NCI-H748 (cell line): Measurements from ENCODE around the gene MYG1.

Experiments
- DNase-seq: peaks from one replicate; lab custom pipeline; 2025; ENCODE audit not compliant: unreplicated experiment; lab: John Stamatoyannopoulos, UW

Gene MYG1, protein sequence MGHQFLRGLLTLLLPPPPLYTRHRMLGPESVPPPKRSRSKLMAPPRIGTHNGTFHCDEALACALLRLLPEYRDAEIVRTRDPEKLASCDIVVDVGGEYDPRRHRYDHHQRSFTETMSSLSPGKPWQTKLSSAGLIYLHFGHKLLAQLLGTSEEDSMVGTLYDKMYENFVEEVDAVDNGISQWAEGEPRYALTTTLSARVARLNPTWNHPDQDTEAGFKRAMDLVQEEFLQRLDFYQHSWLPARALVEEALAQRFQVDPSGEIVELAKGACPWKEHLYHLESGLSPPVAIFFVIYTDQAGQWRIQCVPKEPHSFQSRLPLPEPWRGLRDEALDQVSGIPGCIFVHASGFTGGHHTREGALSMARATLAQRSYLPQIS

DNA sequence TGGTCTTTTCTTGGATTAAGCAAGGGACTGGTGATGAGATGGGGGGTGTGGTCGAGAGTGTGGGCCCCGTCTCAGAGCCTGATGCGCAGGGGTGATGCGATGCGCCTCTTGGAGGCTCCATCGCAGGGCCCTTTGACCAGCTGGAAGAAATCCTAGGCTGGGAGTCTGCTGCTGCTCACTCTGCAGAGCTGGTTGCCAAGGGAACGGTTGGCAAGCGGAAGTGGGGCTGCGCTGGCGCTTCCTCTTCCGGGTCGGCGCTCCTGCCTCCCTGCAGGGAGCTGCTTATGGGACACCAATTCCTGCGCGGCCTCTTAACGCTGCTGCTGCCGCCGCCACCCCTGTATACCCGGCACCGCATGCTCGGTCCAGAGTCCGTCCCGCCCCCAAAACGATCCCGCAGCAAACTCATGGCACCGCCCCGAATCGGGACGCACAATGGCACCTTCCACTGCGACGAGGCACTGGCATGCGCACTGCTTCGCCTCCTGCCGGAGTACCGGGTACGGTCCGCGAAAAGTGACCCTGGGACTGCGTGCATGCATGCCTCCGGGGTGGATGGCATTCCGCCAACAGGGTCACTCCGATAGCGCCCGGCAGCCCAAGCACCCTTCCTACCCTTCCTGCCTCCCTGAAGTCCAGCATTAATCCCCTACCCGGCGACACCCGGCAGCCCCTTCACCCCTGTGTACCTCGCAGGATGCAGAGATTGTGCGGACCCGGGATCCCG is at the start of gene MYG1:
MYG1 (plus strand) TSS at position 242 of the 727 bp plus-strand sequence; CDS start at position 285, 43 bp downstream.
- peak; percentile 94 for DNase-seq

DNA sequence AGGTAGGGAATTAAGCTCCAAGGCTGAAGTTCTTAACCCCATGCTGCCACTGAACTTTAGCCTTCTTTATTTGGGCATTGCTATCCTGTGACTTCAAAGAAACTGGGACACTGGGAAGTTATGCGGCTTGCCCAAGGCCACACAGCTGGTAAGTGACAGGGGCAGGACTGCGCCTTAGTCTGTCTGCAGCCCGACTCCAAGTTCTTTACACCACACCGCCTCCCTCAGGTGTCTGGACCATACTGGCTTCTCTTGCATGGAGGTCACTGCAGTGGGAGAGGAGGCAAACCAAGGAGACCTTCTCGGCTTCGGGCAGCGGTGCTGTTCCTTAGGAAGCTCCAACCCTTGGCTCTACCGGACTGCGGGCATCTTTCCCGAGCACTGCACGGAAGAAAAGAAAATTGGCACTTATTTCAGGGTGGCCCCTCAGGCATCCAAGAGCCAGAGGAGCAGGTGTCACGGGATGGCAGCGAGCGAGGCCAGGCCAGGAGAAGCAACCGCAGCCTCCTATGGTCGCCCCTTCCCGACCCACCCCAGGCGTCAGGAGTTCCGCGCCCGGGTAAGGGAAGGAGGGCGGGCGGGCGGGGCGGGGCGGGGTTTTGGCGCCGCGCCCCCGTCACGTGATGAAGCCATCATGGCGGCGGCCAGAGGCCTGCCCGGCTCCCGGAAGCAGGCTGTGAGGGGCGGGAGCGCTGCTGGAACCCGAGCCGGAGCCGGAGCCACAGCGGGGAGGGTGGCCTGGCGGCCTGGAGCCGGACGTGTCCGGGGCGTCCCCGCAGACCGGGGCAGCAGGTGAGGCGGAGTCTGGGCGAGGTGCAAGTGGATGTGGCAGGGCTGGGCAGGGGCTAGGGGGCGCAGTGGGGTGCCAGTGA is 47.8 kb upstream of the MYG1 start:
- peak; percentile 86 for DNase-seq

DNA sequence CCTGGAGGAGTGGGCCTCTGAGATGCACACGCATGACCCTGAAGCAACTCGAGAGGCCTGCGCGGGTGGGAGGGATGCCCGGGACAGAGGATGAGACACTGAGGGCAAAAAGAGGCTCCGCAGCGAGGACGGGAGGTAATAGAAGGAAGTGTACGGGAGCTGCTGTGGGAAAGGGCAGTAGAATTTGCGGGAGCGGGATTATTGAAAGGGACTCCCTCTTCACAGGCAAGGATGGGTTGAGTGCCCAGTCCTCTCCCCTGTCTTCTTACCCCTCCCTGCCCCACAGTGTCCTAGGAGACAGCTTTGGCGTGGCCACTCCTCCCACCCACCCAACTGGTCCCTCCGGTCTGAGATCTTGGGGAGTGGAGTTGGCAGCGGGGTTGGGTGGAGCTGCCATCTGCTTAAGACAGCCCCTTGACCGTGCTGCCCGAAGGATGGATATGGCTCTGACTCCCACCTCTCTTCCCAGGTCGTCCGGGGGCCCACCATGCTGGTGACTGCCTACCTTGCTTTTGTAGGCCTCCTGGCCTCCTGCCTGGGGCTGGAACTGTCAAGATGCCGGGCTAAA is 47.1 kb upstream of the MYG1 start:
- DNase-seq, result peak; percentile 61

DNA sequence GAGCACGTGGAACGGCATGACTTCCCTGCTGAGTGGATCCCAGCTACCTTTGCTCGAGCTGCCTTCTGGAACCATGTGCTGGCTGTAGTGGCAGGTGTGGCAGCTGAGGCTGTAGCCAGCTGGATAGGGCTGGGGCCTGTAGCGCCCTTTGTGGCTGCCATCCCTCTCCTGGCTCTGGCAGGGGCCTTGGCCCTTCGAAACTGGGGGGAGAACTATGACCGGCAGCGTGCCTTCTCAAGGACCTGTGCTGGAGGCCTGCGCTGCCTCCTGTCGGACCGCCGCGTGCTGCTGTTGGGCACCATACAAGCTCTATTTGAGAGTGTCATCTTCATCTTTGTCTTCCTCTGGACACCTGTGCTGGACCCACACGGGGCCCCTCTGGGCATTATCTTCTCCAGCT is 46.2 kb upstream of the MYG1 start:
- DNase-seq, result no peak

DNA sequence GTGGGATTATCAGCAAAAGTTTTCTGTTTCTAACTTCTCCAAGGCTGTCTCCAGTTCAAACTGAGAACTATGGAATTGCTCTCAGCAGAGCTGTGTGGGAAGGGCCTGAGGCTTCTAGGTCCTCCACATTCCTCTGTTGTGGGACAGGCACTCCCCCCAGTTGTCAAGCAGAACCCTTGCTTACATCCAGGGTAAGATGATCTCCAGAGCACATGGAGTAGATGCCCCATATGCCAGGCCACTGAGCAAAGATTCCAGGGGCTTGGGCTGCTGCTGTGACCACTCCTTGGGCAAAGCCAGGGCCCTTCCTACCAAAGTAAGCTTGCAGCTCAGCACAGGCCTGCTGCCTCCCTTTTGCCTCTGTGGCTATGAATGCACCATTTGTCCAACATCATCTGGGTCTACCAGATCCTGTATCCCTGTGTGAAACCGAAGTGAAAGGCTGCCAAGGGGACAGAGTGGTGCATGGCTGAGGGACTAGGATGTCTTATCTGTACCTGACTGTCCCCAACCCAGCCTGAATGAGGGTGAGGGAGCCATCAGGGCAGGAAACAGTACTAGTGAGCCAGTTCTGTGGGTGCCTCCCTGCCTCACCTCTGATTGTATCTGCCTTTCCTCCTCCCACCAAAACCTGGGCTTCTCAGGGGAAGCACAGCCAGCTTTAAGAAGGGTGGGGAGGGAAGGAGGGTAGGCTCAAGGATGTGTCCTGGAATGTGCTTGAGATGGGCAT is 44.5 kb upstream of the MYG1 start:
- DNase-seq, result no peak

DNA sequence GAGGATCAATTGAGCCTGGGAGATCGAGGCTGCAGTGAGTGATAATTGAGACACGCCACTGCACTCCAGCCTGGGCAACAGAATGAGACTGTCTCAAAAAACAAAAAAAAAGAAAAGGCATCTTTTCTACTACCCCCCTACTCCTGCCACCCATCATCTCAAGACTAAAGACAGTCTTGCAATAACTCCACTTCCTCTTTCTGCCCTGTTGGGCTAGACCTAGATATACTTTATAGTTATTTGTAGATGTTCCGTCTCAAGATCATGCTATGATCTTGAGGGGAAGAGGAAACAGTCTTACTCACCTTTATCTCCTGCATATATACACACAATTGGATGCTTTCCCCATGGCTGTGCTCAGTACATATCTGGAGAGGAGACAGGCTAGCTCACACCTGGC is 43.5 kb upstream of the MYG1 start:
- DNase-seq, result no peak

DNA sequence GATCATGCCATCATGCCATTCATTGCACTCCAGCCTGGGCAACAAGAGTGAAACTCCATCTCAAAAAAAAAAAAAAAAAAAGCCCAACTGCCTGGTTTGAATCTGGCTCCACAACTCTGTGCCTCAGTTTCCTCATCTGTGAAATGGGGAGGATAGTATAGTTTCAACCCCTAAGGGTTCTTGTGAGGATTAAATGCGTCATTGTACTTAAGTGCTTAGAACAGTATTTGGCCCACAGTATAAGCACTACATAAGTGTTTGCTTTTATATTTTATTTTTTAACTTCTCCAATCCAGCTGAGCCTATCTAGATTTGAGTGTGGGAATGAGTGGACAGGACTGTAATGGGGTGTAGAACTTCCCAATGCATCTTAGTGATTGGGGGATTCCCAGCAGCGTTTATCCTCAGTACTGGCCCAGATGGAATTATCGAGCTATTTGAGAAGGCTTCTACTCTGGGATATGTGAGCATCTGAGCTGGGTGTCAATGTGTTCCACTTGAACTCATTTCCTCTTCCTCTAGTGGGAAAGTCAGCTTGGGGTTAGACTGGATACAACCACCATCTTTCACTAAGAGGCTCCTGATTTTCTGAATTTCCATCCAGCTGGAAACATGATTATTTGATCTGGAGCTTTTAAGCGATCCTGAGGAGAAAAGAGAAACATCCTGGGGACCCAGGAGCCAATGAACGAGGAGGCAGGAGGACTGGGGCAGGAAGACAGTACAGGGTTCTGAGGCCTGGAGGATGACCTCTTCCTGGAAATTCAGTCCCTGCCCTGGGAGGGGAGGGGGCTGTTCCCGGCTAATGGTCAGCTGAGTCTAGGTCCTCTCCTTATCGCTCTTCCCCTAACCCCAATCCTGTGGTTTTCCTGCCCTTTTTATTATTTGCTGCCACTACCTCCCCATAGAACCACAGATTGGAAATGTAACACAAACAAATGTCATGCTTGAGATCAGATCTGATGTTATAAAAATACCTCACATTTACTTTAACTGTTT is 40.7 kb upstream of the MYG1 start:
- no peak for DNase-seq

DNA sequence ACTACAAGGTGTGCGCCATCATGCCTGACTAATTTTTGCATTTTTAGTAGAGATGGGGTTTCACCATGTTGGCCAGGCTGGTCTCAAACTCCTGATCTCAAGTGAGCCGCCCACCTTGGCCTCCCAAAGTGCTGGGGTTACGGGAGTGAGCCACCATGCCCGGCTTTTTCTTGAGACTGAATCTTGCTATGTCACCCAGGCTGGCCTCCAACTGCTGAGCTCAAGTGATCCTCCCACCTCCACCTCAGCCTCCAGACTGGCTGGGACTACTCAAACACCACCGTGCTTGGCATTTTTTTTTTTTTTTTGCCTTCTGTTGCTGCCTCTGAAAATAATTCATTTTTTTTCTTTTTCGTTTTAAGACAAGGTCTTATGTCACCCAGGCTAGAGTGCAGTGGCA is 39.6 kb upstream of the MYG1 start:
- no peak for DNase-seq

DNA sequence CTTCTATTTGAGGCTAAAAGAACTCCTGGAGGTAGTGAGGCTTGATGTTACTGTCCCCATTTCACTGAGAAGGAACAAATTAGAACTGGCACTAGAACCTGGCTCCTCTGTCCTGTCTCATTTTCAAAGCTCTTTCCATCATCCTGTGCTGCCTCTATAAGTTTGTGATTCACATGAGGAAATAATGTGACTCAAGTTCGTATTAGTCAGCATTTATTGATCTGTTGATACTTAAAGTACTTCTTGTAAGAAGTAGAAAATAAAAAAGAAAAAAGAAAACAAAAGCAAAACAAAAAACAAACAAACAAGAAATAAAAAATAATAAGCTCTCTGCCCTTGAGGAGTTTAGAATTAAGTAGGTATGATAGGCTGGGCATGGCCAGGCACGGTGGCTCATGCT is 33.7 kb upstream of the MYG1 start:
- DNase-seq, result no peak

DNA sequence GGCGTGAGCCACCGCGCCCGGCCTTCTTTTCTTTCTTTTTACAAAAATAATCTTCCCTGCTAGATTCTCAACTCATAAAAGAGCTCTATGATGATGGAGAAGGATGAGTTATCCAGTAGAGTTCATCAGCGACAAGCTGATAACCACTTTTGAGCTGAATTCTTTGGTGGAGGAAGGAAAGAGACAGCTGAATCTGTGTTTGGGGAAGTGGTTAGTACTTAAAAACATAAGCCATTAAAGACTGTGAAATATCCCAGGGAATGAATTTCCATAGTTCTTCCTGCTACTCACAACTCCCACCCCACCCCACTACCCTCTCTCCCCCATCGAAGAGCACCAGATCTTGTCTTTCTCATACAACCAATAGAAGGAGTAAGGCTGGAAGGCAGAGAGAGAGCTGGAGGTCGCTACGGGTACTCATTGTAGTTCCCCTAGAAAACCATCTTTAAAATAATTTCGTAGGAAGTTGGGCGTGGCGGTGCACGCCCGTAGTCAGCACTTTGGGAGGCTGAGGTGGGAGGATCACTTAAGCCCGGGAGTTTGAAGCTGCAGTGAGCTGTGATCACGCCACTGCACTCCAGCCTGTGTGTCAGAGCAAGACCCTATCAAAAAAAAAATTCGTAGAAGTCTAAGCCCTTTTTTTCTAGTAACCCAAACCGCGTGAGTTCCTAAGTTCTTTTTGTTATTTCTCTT is 32.0 kb upstream of the MYG1 start:
- peak; percentile 46 for DNase-seq

DNA sequence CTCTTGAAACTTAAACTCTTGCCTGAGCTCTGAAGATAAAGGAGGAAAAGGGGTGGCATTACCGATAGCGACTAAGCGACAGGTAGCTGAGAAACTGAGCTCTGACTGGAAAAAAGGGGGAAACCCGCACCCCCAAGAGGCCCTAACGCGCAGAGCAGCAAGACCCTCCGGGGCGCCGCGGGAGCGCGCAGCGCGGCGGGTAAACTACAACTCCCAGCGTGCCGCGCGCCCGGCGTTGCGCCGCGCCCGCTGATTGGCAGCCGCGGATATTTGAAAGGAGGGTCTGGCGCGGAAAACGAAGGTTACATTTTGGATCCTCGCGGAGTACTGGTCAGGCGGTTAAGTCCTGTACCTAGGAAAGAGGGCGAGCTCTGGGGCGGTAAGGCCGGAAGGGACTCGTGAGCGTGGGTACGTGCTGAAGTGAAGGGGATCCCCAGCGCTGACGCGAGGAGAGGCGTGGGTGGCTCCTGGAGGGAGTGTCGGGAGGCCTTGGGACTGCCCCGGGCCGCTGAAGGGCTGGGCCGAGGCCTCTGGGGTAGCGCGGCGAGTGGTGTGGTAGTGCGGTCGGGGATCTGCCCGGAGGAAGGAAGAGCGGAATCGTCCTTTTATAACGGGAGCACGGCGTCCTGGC is 31.4 kb upstream of the MYG1 start, which contains the start of gene ESPL1:
ESPL1 (plus strand) TSS at position 301 of the 631 bp plus-strand sequence. CDS start 468 bp downstream, outside the sequence.
- DNase-seq, result peak; percentile 87

DNA sequence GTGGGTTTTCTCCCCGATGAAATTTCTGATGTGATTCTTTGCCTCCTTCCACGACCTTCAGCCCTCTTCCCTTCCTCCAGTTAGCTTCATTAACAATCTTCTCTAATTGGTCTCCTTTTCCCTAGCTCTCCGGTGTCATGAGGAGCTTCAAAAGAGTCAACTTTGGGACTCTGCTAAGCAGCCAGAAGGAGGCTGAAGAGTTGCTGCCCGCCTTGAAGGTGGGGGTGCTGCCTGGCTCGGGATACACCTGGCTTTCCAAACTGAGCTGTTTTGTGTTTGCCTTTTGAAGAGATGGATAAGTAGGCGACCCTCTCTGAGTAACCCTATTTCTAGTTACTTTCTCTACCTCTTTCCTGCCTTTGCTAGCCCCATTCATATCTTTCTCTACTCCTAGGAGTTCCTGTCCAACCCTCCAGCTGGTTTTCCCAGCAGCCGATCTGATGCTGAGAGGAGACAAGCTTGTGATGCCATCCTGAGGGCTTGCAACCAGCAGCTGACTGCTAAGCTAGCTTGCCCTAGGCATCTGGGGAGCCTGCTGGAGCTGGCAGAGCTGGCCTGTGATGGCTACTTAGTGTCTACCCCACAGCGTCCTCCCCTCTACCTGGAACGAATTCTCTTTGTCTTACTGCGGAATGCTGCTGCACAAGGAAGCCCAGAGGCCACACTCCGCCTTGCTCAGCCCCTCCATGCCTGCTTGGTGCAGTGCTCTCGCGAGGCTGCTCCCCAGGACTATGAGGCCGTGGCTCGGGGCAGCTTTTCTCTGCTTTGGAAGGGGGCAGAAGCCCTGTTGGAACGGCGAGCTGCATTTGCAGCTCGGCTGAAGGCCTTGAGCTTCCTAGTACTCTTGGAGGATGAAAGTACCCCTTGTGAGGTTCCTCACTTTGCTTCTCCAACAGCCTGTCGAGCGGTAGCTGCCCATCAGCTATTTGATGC is 30.6 kb upstream of the MYG1 start:
- no peak for DNase-seq

DNA sequence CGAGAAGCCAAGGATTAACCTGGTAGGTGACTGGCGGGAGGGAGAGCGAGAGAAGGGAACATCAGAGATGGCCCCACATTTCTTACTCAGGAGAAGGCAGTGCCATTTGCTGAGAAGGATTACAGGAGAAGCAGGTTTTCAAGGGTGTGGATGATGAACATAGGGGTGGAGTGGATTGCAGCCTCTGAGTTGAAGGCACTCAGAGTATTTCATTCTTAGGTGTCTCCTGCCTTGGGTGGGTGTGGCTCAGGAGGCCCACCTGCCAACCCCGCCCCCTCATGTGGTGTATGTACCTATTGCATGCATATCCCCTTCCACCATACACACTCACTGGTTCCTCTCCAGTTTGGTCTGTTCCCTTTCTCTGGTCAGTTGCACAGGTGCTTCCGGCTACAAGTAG is 25.1 kb upstream of the MYG1 start:
- DNase-seq, result no peak

DNA sequence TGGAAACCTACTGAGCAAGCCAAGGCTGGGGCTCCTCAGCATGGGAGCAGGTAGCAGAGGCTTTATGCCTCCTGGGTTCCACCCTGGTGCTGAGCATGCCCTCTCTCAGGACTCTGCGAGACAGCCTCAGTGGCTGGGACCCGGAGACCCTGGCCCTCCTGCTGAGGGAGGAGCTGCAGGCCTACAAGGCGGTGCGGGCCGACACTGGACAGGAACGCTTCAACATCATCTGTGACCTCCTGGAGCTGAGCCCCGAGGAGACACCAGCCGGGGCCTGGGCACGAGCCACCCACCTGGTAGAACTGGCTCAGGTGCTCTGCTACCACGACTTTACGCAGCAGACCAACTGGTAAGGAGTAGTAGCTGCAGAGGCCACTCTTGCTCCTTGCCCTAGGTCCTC is 23.0 kb upstream of the MYG1 start:
- no peak for DNase-seq

DNA sequence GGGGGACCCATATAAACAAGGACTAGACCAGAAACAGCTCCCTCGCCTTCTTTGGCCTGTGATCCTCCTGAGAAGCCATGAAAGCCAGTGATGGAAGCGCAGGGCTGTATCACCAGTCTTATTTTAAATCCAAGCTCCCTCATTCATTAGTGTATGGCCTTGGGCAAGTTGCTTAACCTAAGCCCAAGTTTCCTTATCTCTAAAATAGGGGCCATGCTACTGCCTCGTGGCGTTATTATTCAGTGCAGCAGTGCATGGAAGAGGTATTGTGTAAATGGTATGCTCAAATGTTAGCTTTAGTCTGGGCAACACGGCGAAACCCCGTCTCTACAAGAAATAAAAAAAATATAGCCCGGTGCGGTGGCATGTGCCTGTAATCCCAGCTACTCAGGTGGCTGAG is 21.5 kb upstream of the MYG1 start:
- DNase-seq, result no peak

DNA sequence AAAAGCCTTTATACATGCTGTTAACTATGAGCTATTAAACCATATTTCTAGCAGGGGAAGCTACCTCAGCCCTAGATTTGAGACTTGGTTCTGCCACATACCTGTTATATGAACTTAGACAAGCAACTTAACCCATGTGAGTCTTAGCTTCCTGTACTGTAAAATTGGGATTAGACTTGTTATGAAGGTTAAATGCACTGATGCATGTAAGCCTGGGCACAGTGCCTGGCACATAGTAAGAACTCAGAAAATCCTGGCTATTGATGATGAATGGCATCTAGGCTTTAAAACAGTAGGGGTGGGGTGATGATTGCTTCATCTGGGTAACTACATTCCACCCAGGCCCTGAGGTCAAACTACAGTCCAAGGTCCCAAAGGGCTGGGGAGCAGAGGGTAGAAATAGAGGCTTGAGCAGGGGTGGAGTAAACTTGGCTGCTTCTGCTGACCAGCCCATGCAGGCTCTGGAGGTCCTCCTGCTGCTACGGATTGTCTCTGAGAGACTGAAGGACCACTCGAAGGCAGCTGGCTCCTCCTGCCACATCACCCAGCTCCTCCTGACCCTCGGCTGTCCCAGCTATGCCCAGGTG is 20.1 kb upstream of the MYG1 start:
- DNase-seq, result no peak
